Body of pancreas (tissue), 4 donors: ENCODE results near the gene SYPL2. TPM values are rescaled to one million over a fixed set of nuclear protein-coding genes. Genes with fewer than 3 reads are reported as not detected.

Experiments used
- ATAC-seq: fragments of 150-250 bp; one replicate; pipeline ENCODE4 v1.9.1; 2016
- DNase-seq, 4 donors: peaks; one replicate each; pipeline ENCODE4 v3.0.0-alpha.2; 2019
- H3K27ac ChIP-seq, 4 donors: fragments of 200-600 bp; sonication (generic); 1 replicate in 3 of 4; 2 replicates in 1 of 4; pipeline versions ENCODE4 v1.5.1 to v1.6.1; 2016 to 2019; ENCODE audit warnings: mild to moderate bottlenecking in 1 of 4, mixed read lengths in 1 of 4, moderate library complexity in 1 of 4
- H3K27me3 ChIP-seq, 2 donors: fragments of 200-600 bp; sonication (generic); one replicate each; pipeline ENCODE4 v1.6.0; 2016; ENCODE audit warnings: mild to moderate bottlenecking in 1 of 2
- H3K36me3 ChIP-seq, 2 donors: fragments of 200-600 bp; sonication (generic); replicated peaks in 1 of 2; 2 replicates each; pipeline ENCODE4 v1.5.1; 2016; ENCODE audit warnings: low read depth in 2 of 2; ENCODE audit not compliant: insufficient read depth in 1 of 2
- H3K4me1 ChIP-seq: fragments of 200-600 bp; sonication (generic); one replicate; pipeline ENCODE4 v1.6.0; 2016
- H3K4me3 ChIP-seq, 2 donors: fragments of 200-600 bp; sonication (generic); 1 replicate in 1 of 2; 2 replicates in 1 of 2; pipeline ENCODE4 v1.5.1; 2016 to 2019
- H3K9me3 ChIP-seq, 3 donors: fragments of 200-600 bp; sonication (generic); 1 replicate in 2 of 3; 2 replicates in 1 of 3; pipeline ENCODE4 v1.5.1; 2016
- POLR2A ChIP-seq, 3 donors: fragments of 450-650 bp; IDR thresholded peaks; one replicate each; pipeline ENCODE4 v1.6.1; 2016; ENCODE audit warnings: antibody characterized with exemption in 3 of 3, mild to moderate bottlenecking in 2 of 3
- WGBS, 2 donors: methylation state at CpG; one replicate each; pipeline ENCODE4 v1.1.5; 2017; 5-methylcytosine and 5-hydroxymethylcytosine counted together
- intact Hi-C: fragments of 100-400 bp; cut with DNase I; formaldehyde crosslinking; loops from one replicate; pipeline ENCODE4 v1.15.1; 2023
- total RNA-seq, 2 donors: library from RNA; depleted of rRNA; stranded (reverse); fragments of >200 nt; gene quantifications; one replicate each; pipeline ENCODE4 v1.1.0, GENCODE V29; 2016
- TF ChIP-seq, protein P1 (sequence below), 7 experiments: fragments of 450-650 bp in 4 of 7; fragments of 200-600 bp in 3 of 7; sonication (generic) in 3 of 7; IDR thresholded peaks; one replicate each; pipeline ENCODE4 v1.5.1; 2016 to 2019; ENCODE audit warnings: antibody characterized with exemption in 7 of 7

The SYPL2 gene
- total RNA-seq, 2 donors from 2014 or later: 1.8 to 2.3 TPM

DNA sequence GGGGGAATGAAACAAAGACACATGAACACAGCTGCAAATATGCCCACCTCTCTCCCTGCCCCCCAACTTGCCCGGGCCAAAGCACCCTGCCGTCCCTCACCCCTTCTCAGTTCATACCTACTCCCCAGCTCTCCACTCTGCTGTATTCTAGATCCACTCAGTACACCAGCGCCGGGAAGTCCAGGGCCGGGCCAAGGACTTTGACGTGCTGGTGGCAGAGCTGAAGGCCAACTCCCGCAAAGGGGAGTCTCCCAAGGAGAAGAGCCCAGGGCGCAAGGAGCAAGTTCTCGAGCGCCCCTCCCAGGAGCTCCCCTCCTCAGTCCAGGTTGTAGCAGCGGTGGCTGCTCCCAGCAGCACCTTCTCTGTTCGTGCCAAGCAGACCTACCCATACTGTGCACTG, 22.4 kb downstream of the SYPL2 start:
- 88 to 95% methylated on average over 7 to 12 of the region's 12 CpGs for WGBS, 2 donors
- Histone ChIP-seq H3K4me3 (no peak overlapping the region), H3K36me3 (no peaks in the 10 kb centered on the region), H3K27me3 (no peaks in the 10 kb centered on the region), H3K27ac (no peak overlapping the region), H3K9me3 (no peaks in the 10 kb centered on the region), H3K4me1 (peaks cover 14% of the 10 kb centered on the region)
- DNase-seq (no peak), ATAC-seq (no peak)
- TF ChIP-seq, protein P1, sequence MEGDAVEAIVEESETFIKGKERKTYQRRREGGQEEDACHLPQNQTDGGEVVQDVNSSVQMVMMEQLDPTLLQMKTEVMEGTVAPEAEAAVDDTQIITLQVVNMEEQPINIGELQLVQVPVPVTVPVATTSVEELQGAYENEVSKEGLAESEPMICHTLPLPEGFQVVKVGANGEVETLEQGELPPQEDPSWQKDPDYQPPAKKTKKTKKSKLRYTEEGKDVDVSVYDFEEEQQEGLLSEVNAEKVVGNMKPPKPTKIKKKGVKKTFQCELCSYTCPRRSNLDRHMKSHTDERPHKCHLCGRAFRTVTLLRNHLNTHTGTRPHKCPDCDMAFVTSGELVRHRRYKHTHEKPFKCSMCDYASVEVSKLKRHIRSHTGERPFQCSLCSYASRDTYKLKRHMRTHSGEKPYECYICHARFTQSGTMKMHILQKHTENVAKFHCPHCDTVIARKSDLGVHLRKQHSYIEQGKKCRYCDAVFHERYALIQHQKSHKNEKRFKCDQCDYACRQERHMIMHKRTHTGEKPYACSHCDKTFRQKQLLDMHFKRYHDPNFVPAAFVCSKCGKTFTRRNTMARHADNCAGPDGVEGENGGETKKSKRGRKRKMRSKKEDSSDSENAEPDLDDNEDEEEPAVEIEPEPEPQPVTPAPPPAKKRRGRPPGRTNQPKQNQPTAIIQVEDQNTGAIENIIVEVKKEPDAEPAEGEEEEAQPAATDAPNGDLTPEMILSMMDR (IDR thresholded peaks at IDR 0.05): no peak
- no peak for TF ChIP-seq POLR2A (IDR thresholded peaks at IDR 0.05)
- intact Hi-C loops: loop anchor here (5.0 kb wide), 1 partner anchor 39 kb away; no protein-coding TSS in a partner anchor

- Histone ChIP-seq H3K36me3 (no peaks in the 10 kb centered on the region), H3K27ac (no peak overlapping the region), H3K27me3 (no peaks in the 10 kb centered on the region), H3K4me1 (peaks cover 15% of the 10 kb centered on the region), H3K9me3 (no peaks in the 10 kb centered on the region), H3K4me3 (no peak overlapping the region)
- 81 to 100% methylated on average over 2 to 11 of the region's 11 CpGs for WGBS, 2 donors
- intact Hi-C loops: no loop called here
- DNase-seq (peak; percentile 67 to 79 (median 76)), ATAC-seq (peak; percentile 41)
- no peak for TF ChIP-seq POLR2A (IDR thresholded peaks at IDR 0.05)
- TF ChIP-seq, protein P1 (IDR thresholded peaks at IDR 0.05): peak; percentile 54 to 79 (median 72)
Measured at GRCh38 chr1:109490029-109490933, 23.9 kb downstream of the SYPL2 start.

DNA sequence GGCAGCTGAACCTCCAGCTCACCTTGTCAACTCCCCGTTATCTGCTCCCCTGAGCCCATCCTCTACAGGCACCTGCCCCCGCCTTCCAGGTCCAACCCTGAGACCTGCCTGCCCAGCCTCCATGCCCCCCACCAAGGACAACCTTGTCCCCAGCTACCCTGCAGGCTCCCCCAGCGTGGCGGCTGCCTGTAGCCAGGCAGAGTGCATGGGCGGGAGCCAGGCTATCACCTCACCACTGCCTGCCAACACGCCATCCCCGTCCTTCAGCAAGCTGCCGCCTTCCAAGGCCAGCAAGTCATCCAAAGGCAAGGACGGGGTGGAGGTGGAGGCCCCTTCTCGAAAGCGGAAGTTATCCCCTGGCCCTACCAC, 24.6 kb downstream of the SYPL2 start:
- intact Hi-C loops: no loop called here
- Histone ChIP-seq H3K4me3 (no peak overlapping the region), H3K9me3 (no peaks in the 10 kb centered on the region), H3K36me3 (no peaks in the 10 kb centered on the region), H3K27ac (no peak overlapping the region), H3K4me1 (peaks cover 20% of the 10 kb centered on the region), H3K27me3 (no peaks in the 10 kb centered on the region)
- TF ChIP-seq, protein P1 (IDR thresholded peaks at IDR 0.05): peak in 1 of 7 experiments; percentile 13
- TF ChIP-seq POLR2A (IDR thresholded peaks at IDR 0.05): no peak
- no peak for DNase-seq
- 59 to 85% methylated on average over 3 to 11 of the region's 11 CpGs for WGBS, 2 donors
- ATAC-seq: no peak

- H3K27me3 ChIP-seq: no peaks in the 10 kb centered on the region
- intact Hi-C loops: no loop called here
- no peaks in the 10 kb centered on the region for H3K36me3 ChIP-seq
- DNase-seq (no peak), ATAC-seq (no peak)
- TF ChIP-seq POLR2A (IDR thresholded peaks at IDR 0.05): no peak
- TF ChIP-seq, protein P1 (IDR thresholded peaks at IDR 0.05): no peak
- 91% methylated on average over 8 of the region's 8 CpGs; no CpG with 5 or more reads in 1 of the 2 donors for WGBS, 2 donors
- peaks cover 20% of the 10 kb centered on the region for H3K4me1 ChIP-seq
- no peak overlapping the region for H3K27ac ChIP-seq
- H3K9me3 ChIP-seq: no peaks in the 10 kb centered on the region
- H3K4me3 ChIP-seq: no peak overlapping the region
Measured at GRCh38 chr1:109491372-109491771, 25.0 kb downstream of the SYPL2 start.
